DOHH2 (cell line): ENCODE data around the gene PSMC5.
"Not testable (repeated sequence)": the region's sequence is repeated elsewhere in the genome, so short reads cannot be mapped to it uniquely, and the experiment has no call there.

Experiments used
- H3F3A ChIP-seq: fragments of 200-600 bp; sonication (generic), shearing (Covaris generic); 2 replicates; pipeline ENCODE4 v1.6.0; 2016; ENCODE audit warnings: antibody characterized with exemption, mild to moderate bottlenecking; ENCODE audit not compliant: control insufficient read depth, insufficient read depth
- H3K27ac ChIP-seq: fragments of 200-600 bp; sonication (generic); 2 replicates; pipeline ENCODE4 v1.5.1; 2014; ENCODE audit warnings: low read depth, mild to moderate bottlenecking, low read length, moderate library complexity
- H3K27me3 ChIP-seq: fragments of 200-600 bp; sonication (generic); 2 replicates; pipeline ENCODE4 v1.6.1; 2014; ENCODE audit warnings: mild to moderate bottlenecking, low read length, mixed read lengths; ENCODE audit not compliant: control insufficient read depth
- H3K36me3 ChIP-seq: fragments of 200-600 bp; sonication (generic); 2 replicates; pipeline ENCODE4 v1.6.1; 2014; ENCODE audit warnings: mild to moderate bottlenecking, low read length, moderate library complexity, mixed read lengths; ENCODE audit not compliant: control insufficient read depth
- H3K4me1 ChIP-seq: fragments of 200-600 bp; sonication (generic); 2 replicates; pipeline ENCODE4 v1.6.1; 2014; ENCODE audit warnings: mild to moderate bottlenecking, low read length, mixed read lengths; ENCODE audit not compliant: control insufficient read depth
- H3K4me2 ChIP-seq: fragments of 200-600 bp; sonication (generic); 2 replicates; pipeline ENCODE4 v1.6.0; 2014; ENCODE audit warnings: mild to moderate bottlenecking, low read length, moderate library complexity
- H3K4me3 ChIP-seq: fragments of 200-600 bp; sonication (generic); 2 replicates; pipeline ENCODE4 v1.5.1; 2014; ENCODE audit warnings: mild to moderate bottlenecking, low read length, mixed read lengths
- H3K79me2 ChIP-seq: fragments of 200-600 bp; sonication (generic); 2 replicates; pipeline ENCODE4 v1.6.1; 2014; ENCODE audit warnings: mild to moderate bottlenecking, low read length, mixed read lengths; ENCODE audit not compliant: control insufficient read depth
- H3K9me2 ChIP-seq: fragments of 200-600 bp; sonication (generic); replicated peaks from 2 replicates; pipeline ENCODE4 v1.6.1; 2014; ENCODE audit warnings: mild to moderate bottlenecking, low read length, mixed read lengths; ENCODE audit not compliant: control insufficient read depth
- H3K9me3 ChIP-seq: fragments of 200-600 bp; sonication (generic); 2 replicates; pipeline ENCODE4 v1.6.1; 2014; ENCODE audit warnings: antibody characterized with exemption, low read length, mixed read lengths; ENCODE audit not compliant: control insufficient read depth, insufficient read depth
- H4K20me1 ChIP-seq: fragments of 200-600 bp; sonication (generic); 2 replicates; pipeline ENCODE4 v1.6.0; 2014; ENCODE audit warnings: low read depth, mild to moderate bottlenecking, antibody characterized with exemption, low read length, moderate library complexity; ENCODE audit not compliant: control insufficient read depth, insufficient read depth
- EZH2phosphoT487 ChIP-seq: fragments of 200-600 bp; sonication (generic); IDR thresholded peaks from 2 replicates; pipeline ENCODE4 v1.6.1; 2017; ENCODE audit warnings: borderline replicate concordance, mild to moderate bottlenecking, antibody characterized with exemption, low read length, moderate library complexity, mixed read lengths
- TF ChIP-seq, protein P1 (sequence below): fragments of 200-600 bp; sonication (generic); IDR thresholded peaks from one replicate; pipeline ENCODE4 v1.5.1; 2014; ENCODE audit warnings: antibody characterized with exemption, mild to moderate bottlenecking, low read depth, low read length; ENCODE audit not compliant: poor library complexity, severe bottlenecking

Gene PSMC5

DNA sequence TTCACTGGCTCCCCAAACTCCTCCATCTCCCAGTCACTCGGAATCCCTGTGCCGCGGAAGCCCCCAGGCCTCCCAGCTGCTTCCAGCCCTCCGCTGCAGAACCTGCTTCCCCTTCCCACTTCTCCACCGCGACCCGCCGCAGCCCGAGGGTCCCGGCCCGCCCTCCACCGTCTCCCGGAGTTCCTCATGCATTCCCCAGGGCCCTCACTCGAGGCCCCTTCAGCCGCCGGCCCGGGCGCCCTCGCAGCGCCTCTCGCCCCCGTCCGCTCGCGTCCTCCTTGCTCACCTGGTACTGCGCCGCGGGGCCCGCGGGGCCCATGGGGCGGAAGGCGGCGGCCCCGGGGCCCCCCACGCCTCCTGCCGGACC lies 14.9 kb downstream of the PSMC5 start:
- H3K4me2 ChIP-seq, result peak overlapping the region; percentile 98
- no peak for TF ChIP-seq EZH2phosphoT487
- TF ChIP-seq, protein P1, sequence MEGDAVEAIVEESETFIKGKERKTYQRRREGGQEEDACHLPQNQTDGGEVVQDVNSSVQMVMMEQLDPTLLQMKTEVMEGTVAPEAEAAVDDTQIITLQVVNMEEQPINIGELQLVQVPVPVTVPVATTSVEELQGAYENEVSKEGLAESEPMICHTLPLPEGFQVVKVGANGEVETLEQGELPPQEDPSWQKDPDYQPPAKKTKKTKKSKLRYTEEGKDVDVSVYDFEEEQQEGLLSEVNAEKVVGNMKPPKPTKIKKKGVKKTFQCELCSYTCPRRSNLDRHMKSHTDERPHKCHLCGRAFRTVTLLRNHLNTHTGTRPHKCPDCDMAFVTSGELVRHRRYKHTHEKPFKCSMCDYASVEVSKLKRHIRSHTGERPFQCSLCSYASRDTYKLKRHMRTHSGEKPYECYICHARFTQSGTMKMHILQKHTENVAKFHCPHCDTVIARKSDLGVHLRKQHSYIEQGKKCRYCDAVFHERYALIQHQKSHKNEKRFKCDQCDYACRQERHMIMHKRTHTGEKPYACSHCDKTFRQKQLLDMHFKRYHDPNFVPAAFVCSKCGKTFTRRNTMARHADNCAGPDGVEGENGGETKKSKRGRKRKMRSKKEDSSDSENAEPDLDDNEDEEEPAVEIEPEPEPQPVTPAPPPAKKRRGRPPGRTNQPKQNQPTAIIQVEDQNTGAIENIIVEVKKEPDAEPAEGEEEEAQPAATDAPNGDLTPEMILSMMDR, result no peak
- peaks cover 41% of the 10 kb centered on the region for H3K4me1 ChIP-seq
- H3K9me3 ChIP-seq, result no peaks in the 10 kb centered on the region
- H3K36me3 ChIP-seq, result peaks cover 36% of the 10 kb centered on the region
- H3K27me3 ChIP-seq, result no peaks in the 10 kb centered on the region
- H3K79me2 ChIP-seq, result peaks cover 52% of the 10 kb centered on the region
- H4K20me1 ChIP-seq, result no peaks in the 10 kb centered on the region; the same call in 1 of the 2 replicates
- H3K4me3 ChIP-seq, result peak overlapping the region; percentile 87
- peaks cover 19% of the 10 kb centered on the region for H3F3A ChIP-seq
- peak overlapping the region; percentile 75 for H3K27ac ChIP-seq
- H3K9me2 ChIP-seq, result no peaks in the 10 kb centered on the region

DNA sequence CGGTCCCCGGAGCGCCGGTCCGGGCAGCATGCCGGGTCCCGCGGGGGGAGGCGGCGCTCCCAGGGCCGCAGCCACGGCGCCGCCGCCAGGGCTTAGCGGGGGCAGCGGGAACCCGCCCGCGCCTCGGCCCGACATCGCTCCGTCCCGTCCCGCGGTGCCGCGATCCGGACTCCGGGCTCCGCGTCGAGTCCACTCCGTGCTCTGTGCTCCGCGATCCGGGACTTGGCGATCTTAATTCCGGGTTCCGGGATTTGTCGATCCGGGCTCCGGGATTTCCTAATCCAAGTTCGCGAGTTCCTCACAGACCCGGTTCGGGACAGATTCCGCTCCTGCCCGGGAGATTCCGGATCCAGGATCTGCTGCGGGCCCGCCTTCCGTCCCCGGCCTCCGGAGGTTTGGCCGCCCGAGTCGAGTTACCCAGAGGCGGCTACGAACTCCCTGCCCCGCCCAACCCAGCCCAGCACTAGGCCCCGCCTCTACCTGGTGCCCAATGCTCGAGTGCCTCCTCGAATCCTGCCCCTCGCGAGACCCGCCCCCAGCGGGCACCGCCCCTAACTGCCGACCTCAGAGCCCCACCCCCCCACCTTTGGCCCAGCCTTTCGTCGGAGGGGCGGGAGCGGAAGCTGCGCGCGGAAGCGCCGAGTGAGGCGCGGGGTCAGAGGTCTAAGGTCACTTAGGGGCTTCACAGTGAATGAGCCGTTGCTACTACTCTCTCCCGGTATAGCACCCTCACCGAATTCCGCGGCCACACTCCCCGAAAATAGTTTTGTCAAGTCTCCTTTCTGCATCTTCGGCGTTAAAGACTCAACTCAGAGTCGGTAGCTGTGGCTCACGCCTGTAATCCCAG lies 15.5 kb downstream of the PSMC5 start, which contains the start of gene SMARCD2:
Gene SMARCD2, minus strand, starts transcription at position 146 of the 847 bp plus-strand sequence. Its CDS starts 11 bp downstream, at position 135.
- Histone ChIP-seq H3K4me3 (peak within 1 kb of the TSS; percentile 87), H4K20me1 (no peaks in the 10 kb centered on the region; the same call in 1 of the 2 replicates), H3K4me2 (peak within 1 kb of the TSS; percentile 98), H3K4me1 (peaks cover 41% of the 10 kb centered on the region), H3K36me3 (peaks cover 31% of the 10 kb centered on the region), H3K27me3 (no peaks in the 10 kb centered on the region), H3K79me2 (peaks cover 46% of the 10 kb centered on the region), H3K27ac (peak within 1 kb of the TSS; percentile 80), H3F3A (peaks cover 19% of the 10 kb centered on the region), H3K9me2 (no peaks in the 10 kb centered on the region), H3K9me3 (no peaks in the 10 kb centered on the region)
- no peak for TF ChIP-seq EZH2phosphoT487
- TF ChIP-seq, protein P1, result no peak

DNA sequence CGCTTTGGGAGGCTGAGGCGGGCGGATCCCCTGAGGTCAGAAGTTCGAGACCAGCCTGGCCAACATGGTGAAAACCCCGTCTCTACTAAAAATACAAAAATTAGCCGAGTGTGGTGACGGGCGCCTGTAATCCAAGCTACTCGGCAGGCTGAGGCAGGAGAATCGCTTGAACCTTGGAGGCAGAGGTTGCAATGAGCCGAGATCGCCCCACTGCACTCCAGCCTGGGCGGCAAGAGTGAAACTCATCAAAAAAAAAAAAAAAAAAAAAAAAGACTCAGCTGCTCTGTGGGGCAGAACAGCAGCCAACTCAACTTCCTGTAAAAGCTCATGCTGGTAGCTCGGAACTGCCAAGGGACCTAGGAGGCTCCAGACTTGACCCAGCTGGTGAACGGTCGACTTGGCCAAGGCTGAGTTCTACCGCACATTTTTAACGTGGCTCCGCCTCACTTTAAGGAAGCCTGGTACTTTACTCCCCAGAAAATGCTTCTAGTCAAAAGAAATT lies 16.2 kb downstream of the PSMC5 start:
- not testable (repeated sequence) for H4K20me1 ChIP-seq, H3K9me2 ChIP-seq, H3K9me3 ChIP-seq, H3K27me3 ChIP-seq
- H3K27ac ChIP-seq, result peak overlapping the region; percentile 80
- peaks cover 19% of the 10 kb centered on the region for H3F3A ChIP-seq
- H3K4me1 ChIP-seq, result peaks cover 45% of the 10 kb centered on the region
- H3K4me2 ChIP-seq, result peak overlapping the region; percentile 97
- H3K4me3 ChIP-seq, result peak overlapping the region; percentile 87
- H3K36me3 ChIP-seq, result peaks cover 27% of the 10 kb centered on the region
- H3K79me2 ChIP-seq, result peaks cover 39% of the 10 kb centered on the region
